ENCODE data around the gene ZCCHC7. TPM values are rescaled to one million over a fixed set of nuclear protein-coding genes. Genes with fewer than 3 reads are reported as not detected.

The ZCCHC7 gene
- total RNA-seq, 1 donor from 2014 or later, result 21.7 TPM

- TF ChIP-seq EZH2 (IDR thresholded peaks at IDR 0.05; ENCODE audit: insufficient read depth, low read length), result no peak
- TF ChIP-seq CTCF (IDR thresholded peaks at IDR 0.05; ENCODE audit: insufficient read depth, low read depth, low read length), result no peak
- H2AFZ ChIP-seq (ENCODE audit: low read depth, low read length), result no peak overlapping the region
- H3K27ac ChIP-seq (ENCODE audit: low read depth, low read length), result no peak overlapping the region
- H3K9me3 Mint-ChIP-seq (ENCODE audit: unreplicated experiment), result no peaks in the 10 kb centered on the region
- no peaks in the 10 kb centered on the region for H3K36me3 ChIP-seq (ENCODE audit: insufficient read depth, low read length)
- H3K9ac ChIP-seq (ENCODE audit: low read length), result no peak overlapping the region
- DNase-seq (ENCODE audit: low read depth), result peak; percentile 38
- FAIRE-seq, result no peak
- no peak overlapping the region for H3K4me2 ChIP-seq (ENCODE audit: low read length)
- H3K4me3 ChIP-seq (ENCODE audit: insufficient read depth, low read depth, low read length), result no peak overlapping the region
- H4K20me1 ChIP-seq (ENCODE audit: insufficient read depth, low read length), result no peaks in the 10 kb centered on the region
- no peaks in the 10 kb centered on the region for H3K9me3 ChIP-seq (ENCODE audit: insufficient read depth, low read depth, low read length)
- no peaks in the 10 kb centered on the region for H3K4me1 Mint-ChIP-seq (ENCODE audit: low read depth, unreplicated experiment)
- H3K4me1 ChIP-seq (ENCODE audit: insufficient read depth, low read length), result no peaks in the 10 kb centered on the region
- H3K79me2 ChIP-seq (ENCODE audit: insufficient read depth, low read length), result no peaks in the 10 kb centered on the region
- no peaks in the 10 kb centered on the region for H3K27me3 Mint-ChIP-seq (ENCODE audit: low read depth, unreplicated experiment)
- H3K27ac Mint-ChIP-seq (ENCODE audit: unreplicated experiment), result no peak overlapping the region
- peaks cover 4% of the 10 kb centered on the region for H3K36me3 Mint-ChIP-seq (ENCODE audit: low read depth, unreplicated experiment)
- H3K4me3 Mint-ChIP-seq (ENCODE audit: unreplicated experiment), result no peak overlapping the region
- H3K27me3 ChIP-seq (ENCODE audit: insufficient read depth, low read length), result no peaks in the 10 kb centered on the region
These were observed 151.3 kb downstream of the ZCCHC7 start for GRCh38 chr9:37271679-37272078.

GRCh38 chr9:37273595-37273994, 153.2 kb downstream of the ZCCHC7 start:
- no peak overlapping the region for H3K4me3 ChIP-seq (ENCODE audit: insufficient read depth, low read depth, low read length)
- TF ChIP-seq EZH2 (IDR thresholded peaks at IDR 0.05; ENCODE audit: insufficient read depth, low read length) (no peak), CTCF (IDR thresholded peaks at IDR 0.05; ENCODE audit: insufficient read depth, low read depth, low read length) (no peak)
- no peak overlapping the region for H3K4me2 ChIP-seq (ENCODE audit: low read length)
- H3K9me3 ChIP-seq (ENCODE audit: insufficient read depth, low read depth, low read length), result no peaks in the 10 kb centered on the region
- H3K4me1 ChIP-seq (ENCODE audit: insufficient read depth, low read length), result no peaks in the 10 kb centered on the region
- H3K9ac ChIP-seq (ENCODE audit: low read length), result no peak overlapping the region
- no peak overlapping the region for H3K27ac ChIP-seq (ENCODE audit: low read depth, low read length)
- no peaks in the 10 kb centered on the region for H3K79me2 ChIP-seq (ENCODE audit: insufficient read depth, low read length)
- FAIRE-seq (no peak), DNase-seq (ENCODE audit: low read depth) (no peak)
- Mint-ChIP-seq H3K4me3 (ENCODE audit: unreplicated experiment) (no peak overlapping the region), H3K27me3 (ENCODE audit: low read depth, unreplicated experiment) (no peaks in the 10 kb centered on the region), H3K4me1 (ENCODE audit: low read depth, unreplicated experiment) (no peaks in the 10 kb centered on the region), H3K36me3 (ENCODE audit: low read depth, unreplicated experiment) (peaks cover 6% of the 10 kb centered on the region), H3K9me3 (ENCODE audit: unreplicated experiment) (no peaks in the 10 kb centered on the region), H3K27ac (ENCODE audit: unreplicated experiment) (no peak overlapping the region)
- no peaks in the 10 kb centered on the region for H4K20me1 ChIP-seq (ENCODE audit: insufficient read depth, low read length)
- H2AFZ ChIP-seq (ENCODE audit: low read depth, low read length), result no peak overlapping the region
- H3K36me3 ChIP-seq (ENCODE audit: insufficient read depth, low read length), result no peaks in the 10 kb centered on the region
- H3K27me3 ChIP-seq (ENCODE audit: insufficient read depth, low read length), result no peaks in the 10 kb centered on the region

GRCh38 chr9:37281541-37281940, 161.2 kb downstream of the ZCCHC7 start:
- H3K27ac Mint-ChIP-seq (ENCODE audit: unreplicated experiment), result no peak overlapping the region
- H4K20me1 ChIP-seq (ENCODE audit: insufficient read depth, low read length), result no peaks in the 10 kb centered on the region
- H3K4me3 Mint-ChIP-seq (ENCODE audit: unreplicated experiment), result no peak overlapping the region
- H3K9me3 ChIP-seq (ENCODE audit: insufficient read depth, low read depth, low read length), result no peaks in the 10 kb centered on the region
- no peaks in the 10 kb centered on the region for H3K79me2 ChIP-seq (ENCODE audit: insufficient read depth, low read length)
- H3K27me3 ChIP-seq (ENCODE audit: insufficient read depth, low read length), result no peaks in the 10 kb centered on the region
- peaks cover 16% of the 10 kb centered on the region for H3K4me1 ChIP-seq (ENCODE audit: insufficient read depth, low read length)
- TF ChIP-seq EZH2 (IDR thresholded peaks at IDR 0.05; ENCODE audit: insufficient read depth, low read length) (no peak), CTCF (IDR thresholded peaks at IDR 0.05; ENCODE audit: insufficient read depth, low read depth, low read length) (no peak)
- FAIRE-seq (no peak), DNase-seq (ENCODE audit: low read depth) (no peak)
- no peak overlapping the region for H2AFZ ChIP-seq (ENCODE audit: low read depth, low read length)
- H3K9ac ChIP-seq (ENCODE audit: low read length), result no peak overlapping the region
- H3K4me3 ChIP-seq (ENCODE audit: insufficient read depth, low read depth, low read length), result no peak overlapping the region
- no peak overlapping the region for H3K4me2 ChIP-seq (ENCODE audit: low read length)
- H3K27ac ChIP-seq (ENCODE audit: low read depth, low read length), result no peak overlapping the region
- no peaks in the 10 kb centered on the region for H3K9me3 Mint-ChIP-seq (ENCODE audit: unreplicated experiment)
- H3K4me1 Mint-ChIP-seq (ENCODE audit: low read depth, unreplicated experiment), result peaks cover 7% of the 10 kb centered on the region
- no peaks in the 10 kb centered on the region for H3K27me3 Mint-ChIP-seq (ENCODE audit: low read depth, unreplicated experiment)
- H3K36me3 Mint-ChIP-seq (ENCODE audit: low read depth, unreplicated experiment), result peaks cover 2% of the 10 kb centered on the region
- no peaks in the 10 kb centered on the region for H3K36me3 ChIP-seq (ENCODE audit: insufficient read depth, low read length)

Measured in astrocyte (in vitro differentiated cells and primary cell).